Measurements from ENCODE around the gene EPHB1.

The EPHB1 gene

DNA sequence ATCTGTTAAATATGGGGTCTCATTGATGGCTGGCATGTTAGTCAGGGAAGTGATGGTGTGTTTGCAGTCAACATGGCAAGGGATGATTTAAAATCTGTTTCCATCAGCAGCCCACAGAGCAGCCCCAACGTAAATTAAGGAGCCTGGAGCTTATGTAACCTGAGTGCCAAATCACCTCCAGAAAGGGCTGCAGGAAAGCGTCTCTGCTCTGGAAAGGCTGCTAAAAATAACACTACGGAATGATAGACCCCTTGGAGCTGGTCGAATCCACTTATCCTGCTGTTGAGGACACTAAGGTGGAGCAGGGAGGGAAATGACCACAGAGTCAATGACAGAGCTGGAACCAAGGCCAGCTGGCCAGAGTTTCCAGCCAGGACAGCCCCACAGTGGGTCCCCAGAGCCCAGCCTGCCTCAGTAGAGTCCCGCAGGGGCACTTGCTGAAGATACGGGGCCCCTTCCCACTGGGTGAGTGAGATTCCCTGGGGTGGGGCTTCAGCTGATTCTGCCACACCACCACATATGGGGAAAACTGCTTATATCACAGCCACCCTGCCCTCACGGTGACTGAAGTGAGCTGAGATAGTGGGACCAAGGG, 63.5 kb downstream of the EPHB1 start:
- H3K4me1 ChIP-seq (ENCODE audit: control insufficient read depth in 1 of 2, insufficient read depth in 1 of 2, low read depth in 1 of 2, low read length in 1 of 2): no peaks in the 10 kb centered on the region
- no peak overlapping the region for H3K27ac ChIP-seq
- H3K36me3 ChIP-seq: no peaks in the 10 kb centered on the region
- no peaks in the 10 kb centered on the region for H3K27me3 ChIP-seq
- TF ChIP-seq, protein P1, sequence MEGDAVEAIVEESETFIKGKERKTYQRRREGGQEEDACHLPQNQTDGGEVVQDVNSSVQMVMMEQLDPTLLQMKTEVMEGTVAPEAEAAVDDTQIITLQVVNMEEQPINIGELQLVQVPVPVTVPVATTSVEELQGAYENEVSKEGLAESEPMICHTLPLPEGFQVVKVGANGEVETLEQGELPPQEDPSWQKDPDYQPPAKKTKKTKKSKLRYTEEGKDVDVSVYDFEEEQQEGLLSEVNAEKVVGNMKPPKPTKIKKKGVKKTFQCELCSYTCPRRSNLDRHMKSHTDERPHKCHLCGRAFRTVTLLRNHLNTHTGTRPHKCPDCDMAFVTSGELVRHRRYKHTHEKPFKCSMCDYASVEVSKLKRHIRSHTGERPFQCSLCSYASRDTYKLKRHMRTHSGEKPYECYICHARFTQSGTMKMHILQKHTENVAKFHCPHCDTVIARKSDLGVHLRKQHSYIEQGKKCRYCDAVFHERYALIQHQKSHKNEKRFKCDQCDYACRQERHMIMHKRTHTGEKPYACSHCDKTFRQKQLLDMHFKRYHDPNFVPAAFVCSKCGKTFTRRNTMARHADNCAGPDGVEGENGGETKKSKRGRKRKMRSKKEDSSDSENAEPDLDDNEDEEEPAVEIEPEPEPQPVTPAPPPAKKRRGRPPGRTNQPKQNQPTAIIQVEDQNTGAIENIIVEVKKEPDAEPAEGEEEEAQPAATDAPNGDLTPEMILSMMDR (IDR thresholded peaks at IDR 0.05): no peak
- H3K9me3 ChIP-seq: no peaks in the 10 kb centered on the region
- no peak overlapping the region for H3K4me3 ChIP-seq (ENCODE audit: low read depth in 1 of 2, low read length in 1 of 2)

DNA sequence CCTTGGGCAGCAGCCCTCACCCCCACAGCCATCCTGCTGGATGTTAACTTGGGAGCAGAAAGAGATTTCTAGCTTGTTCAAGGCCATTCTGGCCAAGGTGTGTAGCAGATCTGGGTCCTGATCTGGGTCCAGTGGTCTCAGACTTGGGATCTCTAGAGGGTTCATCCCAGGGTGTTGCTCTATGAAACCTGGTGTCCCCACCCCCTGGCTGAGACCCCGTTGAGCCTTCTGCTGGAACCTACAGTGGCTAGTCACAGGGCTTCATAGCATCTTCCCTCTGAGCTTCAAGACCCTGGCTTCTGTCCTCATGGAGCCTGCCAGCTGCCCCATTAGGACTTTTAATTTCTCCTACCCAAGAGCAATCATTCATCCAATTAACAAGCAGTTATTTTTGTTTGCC, 64.3 kb downstream of the EPHB1 start:
- Histone ChIP-seq H3K4me3 (ENCODE audit: low read depth in 1 of 2, low read length in 1 of 2) (no peak overlapping the region), H3K27me3 (no peaks in the 10 kb centered on the region), H3K36me3 (no peaks in the 10 kb centered on the region), H3K27ac (no peak overlapping the region), H3K9me3 (no peaks in the 10 kb centered on the region), H3K4me1 (ENCODE audit: control insufficient read depth in 1 of 2, insufficient read depth in 1 of 2, low read depth in 1 of 2, low read length in 1 of 2) (peaks cover 0 to 3% of the 10 kb centered on the region in 2 experiments)
- TF ChIP-seq, protein P1 (IDR thresholded peaks at IDR 0.05): no peak

DNA sequence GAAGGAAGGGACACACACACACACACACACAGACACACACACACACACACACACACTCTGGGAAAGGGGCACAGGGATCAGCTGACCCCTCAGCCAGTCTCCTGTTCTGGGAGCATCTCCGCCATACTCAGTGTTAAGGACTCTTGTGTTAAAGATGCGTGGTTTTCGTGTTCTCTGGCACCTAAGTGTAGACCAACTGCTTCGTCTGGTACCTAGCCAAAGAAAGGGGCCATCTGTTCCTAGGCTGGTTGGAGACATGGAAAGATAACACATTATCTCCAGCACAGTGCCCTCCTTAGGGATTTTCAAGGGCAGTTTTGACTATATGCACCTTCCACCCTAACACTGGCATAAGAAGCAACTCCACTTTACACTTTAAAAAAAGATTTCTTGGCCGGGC, 65.1 kb downstream of the EPHB1 start:
- TF ChIP-seq, protein P1 (IDR thresholded peaks at IDR 0.05): no peak
- Histone ChIP-seq H3K9me3 (no peaks in the 10 kb centered on the region), H3K36me3 (no peaks in the 10 kb centered on the region), H3K4me1 (ENCODE audit: control insufficient read depth in 1 of 2, insufficient read depth in 1 of 2, low read depth in 1 of 2, low read length in 1 of 2) (peaks cover 0 to 8% of the 10 kb centered on the region in 2 experiments), H3K27me3 (no peaks in the 10 kb centered on the region), H3K4me3 (ENCODE audit: low read depth in 1 of 2, low read length in 1 of 2) (no peak overlapping the region), H3K27ac (no peak overlapping the region)

DNA sequence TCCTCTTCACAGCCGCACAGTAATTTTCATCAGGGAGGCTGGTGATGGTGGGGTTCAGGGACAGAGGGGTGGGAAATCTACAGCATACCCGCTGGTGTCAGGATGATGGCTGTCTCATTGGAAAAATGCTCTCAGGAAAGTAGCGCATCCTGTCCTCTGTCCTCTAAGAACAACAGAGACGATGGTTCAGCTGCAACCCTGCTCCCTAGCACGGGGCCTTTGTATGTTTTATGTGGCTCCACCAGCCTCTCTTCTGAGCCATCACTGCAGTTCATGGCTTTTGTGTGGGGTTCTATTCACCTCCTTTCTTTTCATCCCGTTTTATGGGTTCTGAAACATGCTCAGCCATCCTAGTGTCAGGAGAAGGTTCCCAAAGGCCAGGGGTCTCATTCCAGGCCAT, 68.9 kb downstream of the EPHB1 start:
- no peaks in the 10 kb centered on the region for H3K36me3 ChIP-seq
- no peak overlapping the region for H3K4me3 ChIP-seq (ENCODE audit: low read depth in 1 of 2, low read length in 1 of 2)
- TF ChIP-seq, protein P1 (IDR thresholded peaks at IDR 0.05): no peak
- H3K27ac ChIP-seq: no peak overlapping the region
- no peaks in the 10 kb centered on the region for H3K9me3 ChIP-seq
- no peaks in the 10 kb centered on the region for H3K27me3 ChIP-seq
- H3K4me1 ChIP-seq (ENCODE audit: control insufficient read depth in 1 of 2, insufficient read depth in 1 of 2, low read depth in 1 of 2, low read length in 1 of 2): peaks cover 0 to 8% of the 10 kb centered on the region in 2 experiments

DNA sequence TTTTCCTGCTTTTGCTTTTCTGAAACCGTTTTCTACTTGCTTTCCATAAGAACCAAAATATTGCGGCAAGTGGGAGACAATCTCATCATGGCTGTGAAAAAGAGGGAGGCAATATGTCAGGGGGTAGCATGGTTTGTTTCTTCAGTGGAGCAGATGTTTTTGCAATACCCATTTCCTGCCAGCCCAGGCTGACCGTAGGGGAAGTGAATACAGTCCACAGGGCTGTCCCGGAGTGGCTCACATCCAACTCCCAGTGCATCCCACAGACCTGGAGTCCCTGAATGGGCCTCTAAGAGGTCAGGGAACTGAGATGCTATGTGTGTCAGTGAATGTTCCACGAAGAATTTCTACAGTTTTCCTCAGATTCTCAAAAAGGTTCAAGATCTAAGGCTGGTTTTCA, 69.6 kb downstream of the EPHB1 start:
- H3K4me1 ChIP-seq (ENCODE audit: control insufficient read depth in 1 of 2, insufficient read depth in 1 of 2, low read depth in 1 of 2, low read length in 1 of 2): peaks cover 0 to 8% of the 10 kb centered on the region in 2 experiments
- no peaks in the 10 kb centered on the region for H3K36me3 ChIP-seq
- H3K27ac ChIP-seq: peak overlapping the region; percentile 34
- TF ChIP-seq, protein P1 (IDR thresholded peaks at IDR 0.05): no peak
- no peaks in the 10 kb centered on the region for H3K27me3 ChIP-seq
- H3K9me3 ChIP-seq: no peaks in the 10 kb centered on the region
- no peak overlapping the region for H3K4me3 ChIP-seq (ENCODE audit: low read depth in 1 of 2, low read length in 1 of 2)

All from neutrophil (primary cell).